Mammary epithelial cell (primary cell): ENCODE measurements around the gene PODXL2.

Experiments
- CTCF ChIP-seq, 2 donors: IDR thresholded peaks in 1 of 2; conservative IDR thresholded peaks in 1 of 2; 2 replicates each; pipeline ENCODE4 v1.5.1; 2011 to 2012; ENCODE audit warnings: inconsistent platforms in 2 of 2, low read length in 2 of 2, mild to moderate bottlenecking in 2 of 2, control low read depth in 1 of 2, low read depth in 1 of 2; ENCODE audit not compliant: insufficient read depth in 1 of 2; ENCODE audit errors: extremely low read depth in 1 of 2
- EZH2 ChIP-seq: IDR thresholded peaks from 2 replicates; pipeline ENCODE4 v1.6.1; 2012; ENCODE audit warnings: low read length, inconsistent platforms, borderline replicate concordance

- TF ChIP-seq EZH2: no peak
- no peak for TF ChIP-seq CTCF (conservative IDR thresholded peaks at IDR 0.05 in 1 of 2, IDR thresholded peaks at IDR 0.05 in 1 of 2; ENCODE audit: extremely low read depth in 1 of 2, insufficient read depth in 1 of 2, low read depth in 1 of 2, low read length in 2 of 2)
These were observed 16.0 kb upstream of the PODXL2 start for GRCh38 chr3:127612966-127613365.
